RKO (cell line): ENCODE data around the gene GBA2.

Experiments used
- DNase-seq: peaks from one replicate; pipeline ENCODE4 v3.0.0-alpha.2; 2016; ENCODE audit warnings: low spot score

Gene GBA2

GRCh38 chr9:35690614-35691333 lies 58.3 kb downstream of the GBA2 start:
- peak; percentile 67 for DNase-seq

GRCh38 chr9:35690294-35690613 lies 58.8 kb downstream of the GBA2 start:
- DNase-seq = peak; percentile 9

GRCh38 chr9:35689542-35690293 lies 59.3 kb downstream of the GBA2 start, which contains the start of gene TPM2:
Gene TPM2 (minus strand): TSS chr9:35689925. CDS start chr9:35689817, 108 bp downstream.
- peak; percentile 32 for DNase-seq

GRCh38 chr9:35688558-35689541 lies 60.2 kb downstream of the GBA2 start:
- DNase-seq = peak; percentile 91

GRCh38 chr9:35687972-35688557 lies 61.0 kb downstream of the GBA2 start:
- DNase-seq = no peak

DNA sequence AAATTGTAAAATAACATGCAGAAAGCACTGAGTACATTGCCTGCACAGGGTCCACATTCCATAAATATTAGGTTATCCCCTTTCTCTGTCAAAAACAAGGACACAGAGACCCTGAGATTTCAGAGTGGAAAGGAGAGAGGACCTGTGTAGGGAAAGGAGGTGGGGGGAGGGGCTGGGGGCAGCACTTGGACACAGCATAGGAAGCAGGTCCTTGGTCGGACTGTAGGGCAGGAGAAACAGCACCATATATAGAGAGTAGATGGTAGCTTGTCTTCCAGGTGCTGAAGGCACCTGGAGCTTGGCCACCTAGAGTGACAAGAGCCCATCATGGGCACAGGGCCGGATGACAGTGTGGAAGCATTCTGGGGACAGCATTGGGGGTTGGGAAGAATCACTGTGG lies 61.7 kb downstream of the GBA2 start:
- DNase-seq = no peak
